ENCODE results near the gene DNAJC5.

DNA sequence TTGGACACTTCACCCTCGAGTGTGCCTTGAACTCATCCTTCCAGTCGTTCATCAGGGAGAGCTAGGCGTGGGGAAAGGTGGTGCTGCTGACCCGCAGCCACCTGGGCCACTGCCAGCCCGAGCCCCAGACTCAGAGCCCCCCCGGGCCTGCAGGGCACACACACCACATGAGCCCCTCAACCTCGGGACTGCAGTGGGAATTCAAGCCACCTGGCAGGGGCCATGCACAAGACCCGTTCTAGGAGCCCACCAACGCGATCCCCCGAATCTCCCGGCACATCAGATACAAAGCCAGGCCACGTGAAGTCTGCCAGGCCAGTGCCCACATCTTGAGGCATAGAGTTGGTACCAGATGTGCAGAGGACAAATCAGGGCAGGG, 72.0 kb downstream of the DNAJC5 start:
- TF ChIP-seq POLR2A (IDR thresholded peaks at IDR 0.05; ENCODE audit: low read length) (no peak), GATA1 (IDR thresholded peaks at IDR 0.05; ENCODE audit: low read depth, low read length) (no peak)
